ENCODE results near the gene C20orf204.
"Not testable (repeated sequence)": the region's sequence is repeated elsewhere in the genome, so short reads cannot be mapped to it uniquely, and the experiment has no call there.

The C20orf204 gene

GRCh38 chr20:64082820-64083377 lies 46.9 kb downstream of the C20orf204 start:
- no peak for DNase-seq (ENCODE audit: low read depth)
- no peak for TF ChIP-seq CTCF (IDR thresholded peaks at IDR 0.05; ENCODE audit: low read depth, low read length, missing control alignments)
- H3K4me3 ChIP-seq (ENCODE audit: low read depth, low read length) = peak overlapping the region; percentile 38
- in situ Hi-C loops (cut with HindIII; ENCODE audit: low sequenced_read_pairs) = no loop called here

GRCh38 chr20:64083378-64083803 lies 47.4 kb downstream of the C20orf204 start:
- H3K4me3 ChIP-seq (ENCODE audit: low read depth, low read length) = peak overlapping the region; percentile 38
- in situ Hi-C loops (cut with HindIII; ENCODE audit: low sequenced_read_pairs) = no loop called here
- peak; percentile 55 for TF ChIP-seq CTCF (IDR thresholded peaks at IDR 0.05; ENCODE audit: low read depth, low read length, missing control alignments)
- DNase-seq (ENCODE audit: low read depth) = no peak

GRCh38 chr20:64083804-64084684 lies 48.1 kb downstream of the C20orf204 start, which contains the start of gene LKAAEAR1:
LKAAEAR1 (minus strand) TSS chr20:64084398; CDS start chr20:64084219, 179 bp downstream.
- in situ Hi-C loops (cut with HindIII; ENCODE audit: low sequenced_read_pairs) = no loop called here
- TF ChIP-seq CTCF (IDR thresholded peaks at IDR 0.05; ENCODE audit: low read depth, low read length, missing control alignments) = no peak
- DNase-seq (ENCODE audit: low read depth) = no peak
- H3K4me3 ChIP-seq (ENCODE audit: low read depth, low read length) = peak within 1 kb of the TSS; percentile 38

GRCh38 chr20:64084685-64085152 lies 48.7 kb downstream of the C20orf204 start:
- H3K4me3 ChIP-seq (ENCODE audit: low read depth, low read length) = no peak overlapping the region
- DNase-seq (ENCODE audit: low read depth) = no peak
- no peak for TF ChIP-seq CTCF (IDR thresholded peaks at IDR 0.05; ENCODE audit: low read depth, low read length, missing control alignments)
- in situ Hi-C loops (cut with HindIII; ENCODE audit: low sequenced_read_pairs) = no loop called here

- TF ChIP-seq CTCF (IDR thresholded peaks at IDR 0.05; ENCODE audit: low read depth, low read length, missing control alignments) = no peak
- no peak for DNase-seq (ENCODE audit: low read depth)
- in situ Hi-C loops (cut with HindIII; ENCODE audit: low sequenced_read_pairs) = no loop called here
- no peak overlapping the region for H3K4me3 ChIP-seq (ENCODE audit: low read depth, low read length)
Observed at GRCh38 chr20:64086801-64087200, 50.8 kb downstream of the C20orf204 start.

GRCh38 chr20:64087226-64087825 lies 51.3 kb downstream of the C20orf204 start:
- DNase-seq (ENCODE audit: low read depth); in situ Hi-C loops (cut with HindIII; ENCODE audit: low sequenced_read_pairs); H3K4me3 ChIP-seq (ENCODE audit: low read depth, low read length): not testable (repeated sequence)

- H3K4me3 ChIP-seq (ENCODE audit: low read depth, low read length); in situ Hi-C loops (cut with HindIII; ENCODE audit: low sequenced_read_pairs); DNase-seq (ENCODE audit: low read depth): not testable (repeated sequence)
Observed at GRCh38 chr20:64088586-64088985, 52.6 kb downstream of the C20orf204 start.

Data from astrocyte of the cerebellum (primary cell).